Subcutaneous abdominal adipose tissue (tissue), 5 donors: ENCODE measurements around the gene TUBB4B.
A peak's percentile ranks its signal among the peaks of the same experiment; 100 is the strongest.

Source experiments
- H3K27ac ChIP-seq: one replicate; pipeline ENCODE4 v1.7.0; 2013; ENCODE audit warnings: low read depth, mild to moderate bottlenecking, inconsistent platforms, low read length, moderate library complexity
- H3K27me3 ChIP-seq, 5 donors: one replicate each; pipeline ENCODE4 v1.7.0; 2013; ENCODE audit warnings: low read length in 5 of 5, inconsistent platforms in 1 of 5; ENCODE audit not compliant: control insufficient read depth in 5 of 5, insufficient read depth in 4 of 5
- H3K36me3 ChIP-seq, 5 donors: one replicate each; pipeline ENCODE4 v1.7.0; 2013; ENCODE audit warnings: low read length in 5 of 5; ENCODE audit not compliant: control insufficient read depth in 5 of 5, insufficient read depth in 5 of 5
- H3K4me1 ChIP-seq, 5 donors: one replicate each; pipeline ENCODE4 v1.7.0; 2013; ENCODE audit warnings: low read length in 5 of 5, mild to moderate bottlenecking in 3 of 5, moderate library complexity in 1 of 5; ENCODE audit not compliant: control insufficient read depth in 5 of 5, insufficient read depth in 5 of 5
- H3K4me3 ChIP-seq, 5 donors: one replicate each; pipeline ENCODE4 v1.7.0; 2013; ENCODE audit warnings: low read length in 5 of 5, low read depth in 1 of 5
- H3K9ac ChIP-seq, 5 donors: one replicate each; pipeline ENCODE4 v1.7.0; 2013; ENCODE audit warnings: low read length in 5 of 5, mild to moderate bottlenecking in 4 of 5, moderate library complexity in 3 of 5
- H3K9me3 ChIP-seq, 5 donors: one replicate each; pipeline ENCODE4 v1.7.0; 2013; ENCODE audit warnings: low read length in 5 of 5; ENCODE audit not compliant: control insufficient read depth in 5 of 5
- donor health status: healthy.
- donor health status: healthy.
- donor health status: healthy.
- donor health status: healthy.
- donor health status: healthy.

The TUBB4B gene

GRCh38 chr9:137240841-137241489 lies at the start of gene TUBB4B:
TUBB4B (plus strand) TSS chr9:137241287; CDS start chr9:137241361, 74 bp downstream.
- Histone ChIP-seq H3K9me3 (no peaks in the 10 kb centered on the region), H3K36me3 (peaks cover 0 to 21% (median 19%) of the 10 kb centered on the region in 5 donors), H3K4me3 (peak within 1 kb of the TSS; percentile 80 to 87 (median 83)), H3K27me3 (peaks cover 0 to 3% (median 0%) of the 10 kb centered on the region in 5 donors), H3K27ac (peak within 1 kb of the TSS; percentile 86), H3K9ac (peak within 1 kb of the TSS in 4 of 5 donors; percentile 70 to 91 (median 84)), H3K4me1 (peaks cover 8 to 62% (median 41%) of the 10 kb centered on the region in 5 donors)

GRCh38 chr9:137191691-137192447 lies 49.2 kb upstream of the TUBB4B start:
- Histone ChIP-seq H3K4me1 (peaks cover 9 to 37% (median 27%) of the 10 kb centered on the region in 5 donors), H3K9ac (no peak overlapping the region)

GRCh38 chr9:137192448-137192780 lies 48.7 kb upstream of the TUBB4B start:
- Histone ChIP-seq H3K27me3 (no peaks in the 10 kb centered on the region), H3K36me3 (peaks cover 0 to 25% (median 25%) of the 10 kb centered on the region in 5 donors), H3K4me3 (no peak overlapping the region), H3K27ac (no peak overlapping the region), H3K4me1 (peaks cover 4 to 33% (median 22%) of the 10 kb centered on the region in 5 donors), H3K9ac (no peak overlapping the region), H3K9me3 (no peaks in the 10 kb centered on the region)

More at GRCh38 chr9:137191691-137192447, 49.2 kb upstream of the TUBB4B start:
- H3K9me3 ChIP-seq, result no peaks in the 10 kb centered on the region
- H3K36me3 ChIP-seq, result peaks cover 0 to 27% (median 25%) of the 10 kb centered on the region in 5 donors
- H3K27ac ChIP-seq, result no peak overlapping the region
- H3K4me3 ChIP-seq, result no peak overlapping the region
- no peaks in the 10 kb centered on the region for H3K27me3 ChIP-seq

GRCh38 chr9:137192859-137193258 lies 48.2 kb upstream of the TUBB4B start:
- Histone ChIP-seq H3K4me3 (no peak overlapping the region), H3K36me3 (peaks cover 0 to 25% (median 25%) of the 10 kb centered on the region in 5 donors), H3K27me3 (no peaks in the 10 kb centered on the region), H3K27ac (no peak overlapping the region), H3K9ac (no peak overlapping the region), H3K9me3 (no peaks in the 10 kb centered on the region), H3K4me1 (peaks cover 0 to 33% (median 20%) of the 10 kb centered on the region in 5 donors)

GRCh38 chr9:137193771-137194170 lies 47.3 kb upstream of the TUBB4B start:
- no peak overlapping the region for H3K27ac ChIP-seq
- no peak overlapping the region for H3K9ac ChIP-seq
- no peak overlapping the region for H3K4me3 ChIP-seq
- peaks cover 0 to 37% (median 24%) of the 10 kb centered on the region in 5 donors for H3K4me1 ChIP-seq
- no peaks in the 10 kb centered on the region for H3K27me3 ChIP-seq
- no peaks in the 10 kb centered on the region for H3K9me3 ChIP-seq
- peaks cover 0 to 25% (median 25%) of the 10 kb centered on the region in 5 donors for H3K36me3 ChIP-seq

- Histone ChIP-seq H3K4me1 (peaks cover 0 to 38% (median 25%) of the 10 kb centered on the region in 5 donors), H3K4me3 (no peak overlapping the region), H3K27me3 (no peaks in the 10 kb centered on the region), H3K9ac (no peak overlapping the region), H3K9me3 (no peaks in the 10 kb centered on the region), H3K36me3 (peaks cover 0 to 25% (median 25%) of the 10 kb centered on the region in 5 donors), H3K27ac (no peak overlapping the region)
These were observed 46.7 kb upstream of the TUBB4B start for GRCh38 chr9:137194388-137194787.

GRCh38 chr9:137194909-137195308 lies 46.2 kb upstream of the TUBB4B start:
- no peak overlapping the region for H3K9ac ChIP-seq
- no peak overlapping the region for H3K4me3 ChIP-seq
- peaks cover 0 to 38% (median 25%) of the 10 kb centered on the region in 5 donors for H3K4me1 ChIP-seq
- no peaks in the 10 kb centered on the region for H3K27me3 ChIP-seq
- no peak overlapping the region for H3K27ac ChIP-seq
- H3K9me3 ChIP-seq, result no peaks in the 10 kb centered on the region
- H3K36me3 ChIP-seq, result peaks cover 0 to 23% (median 22%) of the 10 kb centered on the region in 5 donors

GRCh38 chr9:137195525-137196220 lies 45.4 kb upstream of the TUBB4B start:
- no peak overlapping the region for H3K4me3 ChIP-seq
- H3K27ac ChIP-seq, result no peak overlapping the region
- H3K9ac ChIP-seq, result peak overlapping the region in 1 of 5 donors; percentile 7
- no peaks in the 10 kb centered on the region for H3K27me3 ChIP-seq
- H3K4me1 ChIP-seq, result peaks cover 0 to 34% (median 21%) of the 10 kb centered on the region in 5 donors
- peaks cover 0 to 16% (median 15%) of the 10 kb centered on the region in 5 donors for H3K36me3 ChIP-seq
- no peaks in the 10 kb centered on the region for H3K9me3 ChIP-seq

- H3K36me3 ChIP-seq, result no peaks in the 10 kb centered on the region
- H3K4me1 ChIP-seq, result peaks cover 0 to 52% (median 39%) of the 10 kb centered on the region in 5 donors
- no peak overlapping the region for H3K4me3 ChIP-seq
- H3K27me3 ChIP-seq, result no peaks in the 10 kb centered on the region
- no peaks in the 10 kb centered on the region for H3K9me3 ChIP-seq
- no peak overlapping the region for H3K27ac ChIP-seq
- H3K9ac ChIP-seq, result peak overlapping the region in 2 of 5 donors; percentile 13 to 17
These were observed 42.8 kb upstream of the TUBB4B start for GRCh38 chr9:137198051-137198901.
